GM12878 (cell line): ENCODE results near the gene TIE1. TPM values are rescaled to one million over a fixed set of nuclear protein-coding genes. Genes with fewer than 3 reads are reported as not detected.

ENCODE experiments used
- ATAC-seq: fragments of 200-7000 bp; cut with Tn5 transposase; 3 replicates; pipeline ENCODE4 v1.9.1; 2020; ENCODE audit warnings: mild to moderate bottlenecking, moderate library complexity
- BruUV-seq: library from RNA; stranded (reverse); fragments of 400-500 nt; replicated peaks from 2 replicates; lab custom pipeline; 2021; lab: Mats Ljungman, UMichigan
- CTCF ChIA-PET: fragments of 300-600 bp; sonication (Branson Sonifier 250); formaldehyde crosslinking; extraction: SDS; loops from one replicate; lab custom pipeline; 2021; ENCODE audit warnings: inconsistent platforms; lab: Yijun Ruan, JAX
- POLR2A ChIA-PET: fragments of 350-600 bp; formaldehyde crosslinking; extraction: SDS; loops from one replicate; lab custom pipeline; 2021; ENCODE audit warnings: inconsistent platforms; lab: Charles Lee
- RAD21 ChIA-PET: fragments of 300-600 bp; sonication (Branson Sonifier 250); formaldehyde crosslinking; loops from one replicate; lab custom pipeline; 2023; ENCODE audit warnings: antibody characterized with exemption; ENCODE audit not compliant: unreplicated experiment; lab: Charles Lee
- SMC1A ChIA-PET: fragments of 300-600 bp; sonication (Branson Sonifier 250); formaldehyde crosslinking; loops from one replicate; lab custom pipeline; 2023; ENCODE audit not compliant: unreplicated experiment, uncharacterized antibody; lab: Charles Lee
- DNase-seq: peaks from one replicate; pipeline ENCODE4 v3.0.0-alpha.2; 2011; ENCODE audit warnings: low read depth, low spot score
- FAIRE-seq: peaks from 3 replicates; lab custom pipeline; 2011; peaks lifted over from hg19 to GRCh38; lab: Jason Lieb, UNC
- H2AFZ ChIP-seq: 2 replicates; pipeline ENCODE4 v1.6.0; 2011; ENCODE audit warnings: low read depth, low read length, control low read depth; ENCODE audit not compliant: control insufficient read depth
- H3K27ac ChIP-seq: 2 replicates; pipeline ENCODE4 v1.5.1; 2011; ENCODE audit warnings: control low read depth; ENCODE audit not compliant: control insufficient read depth, insufficient read depth
- H3K27me3 ChIP-seq, 2 experiments: replicated peaks in 1 of 2; 2 replicates each; pipeline versions ENCODE4 v1.6.0 to v1.6.1; 2011; ENCODE audit warnings: low read length in 1 of 2; ENCODE audit not compliant: control insufficient read depth in 2 of 2, insufficient read depth in 2 of 2
- H3K36me3 ChIP-seq, 2 experiments: 2 replicates each; pipeline ENCODE4 v1.5.1; 2011; ENCODE audit warnings: low read length in 1 of 2; ENCODE audit not compliant: control insufficient read depth in 2 of 2, insufficient read depth in 2 of 2
- H3K4me1 ChIP-seq: 2 replicates; pipeline ENCODE4 v1.6.1; 2011; ENCODE audit warnings: mild to moderate bottlenecking, low read length, moderate library complexity, mixed read lengths; ENCODE audit not compliant: control insufficient read depth, insufficient read depth
- H3K4me2 ChIP-seq: 2 replicates; pipeline ENCODE4 v1.6.0; 2011; ENCODE audit warnings: control low read depth; ENCODE audit not compliant: control insufficient read depth, insufficient read depth
- H3K4me3 ChIP-seq: fragments of 200-600 bp; sonication (generic); 2 replicates; pipeline ENCODE4 v1.5.1; 2016
- H3K79me2 ChIP-seq: 2 replicates; pipeline ENCODE4 v1.6.0; 2011; ENCODE audit warnings: low read length; ENCODE audit not compliant: control insufficient read depth, insufficient read depth
- H3K9ac ChIP-seq: 2 replicates; pipeline ENCODE4 v1.8.0; 2011; ENCODE audit warnings: low read length, control low read depth, mixed read lengths; ENCODE audit not compliant: control insufficient read depth, insufficient read depth
- H3K9me3 ChIP-seq: replicated peaks from 3 replicates; pipeline ENCODE4 v1.5.1; 2011; ENCODE audit warnings: mild to moderate bottlenecking, low read length; ENCODE audit not compliant: control insufficient read depth, insufficient read depth
- H4K20me1 ChIP-seq: 2 replicates; pipeline ENCODE4 v1.6.0; 2011; ENCODE audit not compliant: control insufficient read depth, insufficient read depth
- GATAD2B ChIP-seq: fragments of 450-650 bp; conservative IDR thresholded peaks from 2 replicates; pipeline ENCODE4 v1.6.1; 2017; ENCODE audit warnings: low read depth, mild to moderate bottlenecking, moderate library complexity
- IRF3 ChIP-seq: fragments of 450-650 bp; IDR thresholded peaks from 2 replicates; pipeline ENCODE4 v1.6.1; 2014; ENCODE audit warnings: mild to moderate bottlenecking
- IRF5 ChIP-seq: fragments of 450-650 bp; IDR thresholded peaks from 2 replicates; pipeline ENCODE4 v1.6.1; 2017; ENCODE audit warnings: borderline replicate concordance
- JUND ChIP-seq: IDR thresholded peaks from 2 replicates; pipeline ENCODE4 v1.6.1; 2012; ENCODE audit warnings: low read depth, mild to moderate bottlenecking, low read length, improper control_type of control experiment, moderate library complexity
- MAX ChIP-seq: IDR thresholded peaks from 2 replicates; pipeline ENCODE4 v1.6.1; 2012; ENCODE audit warnings: low read depth, low read length, improper control_type of control experiment
- NFIC ChIP-seq: IDR thresholded peaks from 2 replicates; pipeline ENCODE4 v1.6.1; 2012; ENCODE audit warnings: low read depth, mild to moderate bottlenecking, inconsistent platforms, low read length, moderate library complexity
- POLR2AphosphoS2 ChIP-seq: IDR thresholded peaks from 2 replicates; pipeline ENCODE4 v1.6.1; 2011; ENCODE audit warnings: low read depth, mild to moderate bottlenecking, low read length, improper control_type of control experiment, moderate library complexity
- RELA ChIP-seq: fragments of 450-650 bp; IDR thresholded peaks from 2 replicates; pipeline ENCODE4 v1.8.0; 2014; ENCODE audit warnings: borderline replicate concordance; ENCODE audit not compliant: partially characterized antibody
- SMC3 ChIP-seq: IDR thresholded peaks from 2 replicates; pipeline ENCODE4 v1.6.1; 2011; ENCODE audit warnings: low read length, improper control_type of control experiment, borderline replicate concordance
- SP1 ChIP-seq: IDR thresholded peaks from one replicate; pipeline ENCODE4 v1.6.1; 2011; ENCODE audit warnings: low read depth, low read length
- SREBF2 ChIP-seq: IDR thresholded peaks from 2 replicates; pipeline ENCODE4 v1.6.1; 2012; ENCODE audit warnings: mild to moderate bottlenecking, low read length
- TARDBP ChIP-seq: IDR thresholded peaks from 2 replicates; pipeline ENCODE4 v1.6.1; 2016; ENCODE audit warnings: borderline replicate concordance
- TBL1XR1 ChIP-seq: IDR thresholded peaks from 2 replicates; pipeline ENCODE4 v1.6.1; 2012; ENCODE audit warnings: low read depth, low read length, improper control_type of control experiment
- ZZZ3 ChIP-seq: IDR thresholded peaks from 2 replicates; pipeline ENCODE4 v1.6.1; 2011; ENCODE audit warnings: low read depth; ENCODE audit not compliant: control insufficient read depth, insufficient read length
- WGBS: methylation state at CpG from one replicate; pipeline ENCODE4 v1.1.6; 2016; ENCODE audit warnings: low lambda C conversion rate; ENCODE audit not compliant: insufficient replicate concordance, insufficient coverage; ENCODE audit errors: missing lambda C conversion rate; 5-methylcytosine and 5-hydroxymethylcytosine counted together
- in situ Hi-C: fragments of 300-500 bp; cut with MboI; formaldehyde crosslinking; loops from 9 replicates; pipeline ENCODE4 v1.14.3; 2018; ENCODE audit warnings: mixed read lengths
- intact Hi-C: fragments of 100-400 bp; cut with micrococcal nuclease; formaldehyde crosslinking; loops from one replicate; pipeline ENCODE4 v1.14.2; 2022; ENCODE audit not compliant: unreplicated experiment
- polyA plus RNA-seq, 11 experiments: library from polyadenylated mRNA; depleted of rRNA in 4 of 11; unstranded in 6 of 11; stranded (reverse) in 5 of 11; fragments of >200 nt; fragmentation: Nextera tagmentation in 4 of 11; fragmentation: Illumina TruSeq in 1 of 11; extraction: Ambion mirVana in 4 of 11; extraction: Trizol in 1 of 11; gene quantifications; 1 replicate in 1 of 11; 2 replicates in 10 of 11; pipeline versions ENCODE4 v1.2.1 to v1.2.3, GENCODE V29; 2011 to 2016; ENCODE audit warnings: inconsistent platforms in 2 of 11, missing spikeins in 2 of 11, low read depth in 1 of 11
- total RNA-seq, 4 experiments: library from RNA; depleted of rRNA in 3 of 4; stranded (reverse); fragments of >200 nt in 3 of 4; fragmentation: Illumina TruSeq in 1 of 4; extraction: Trizol in 1 of 4; gene quantifications; 2 replicates each; pipeline versions ENCODE4 v1.2.1 to v1.2.3, GENCODE V29; 2013 to 2021
- TF ChIP-seq, protein P1 (sequence below): fragments of 450-650 bp; formaldehyde crosslinking; IDR thresholded peaks from 2 replicates; pipeline ENCODE4 v1.5.0; 2022; ENCODE audit warnings: mild to moderate bottlenecking, missing genetic modification characterization

The TIE1 gene
- total and polyA plus RNA-seq, 10 of the 15 experiments (the other 5 are each of a cell fraction or from before 2014, with no cell fraction given): 0.26 to 3.9 (median 1.3) TPM

- TF ChIP-seq ZZZ3: no peak
- TF ChIP-seq SP1: no peak
- no peak for TF ChIP-seq SREBF2
- no peak for TF ChIP-seq SMC3
- TF ChIP-seq, all 136 proteins: peak for 0
Observed at GRCh38 chr1:43304314-43304681, 3.5 kb downstream of the TIE1 start (continued).

DNA sequence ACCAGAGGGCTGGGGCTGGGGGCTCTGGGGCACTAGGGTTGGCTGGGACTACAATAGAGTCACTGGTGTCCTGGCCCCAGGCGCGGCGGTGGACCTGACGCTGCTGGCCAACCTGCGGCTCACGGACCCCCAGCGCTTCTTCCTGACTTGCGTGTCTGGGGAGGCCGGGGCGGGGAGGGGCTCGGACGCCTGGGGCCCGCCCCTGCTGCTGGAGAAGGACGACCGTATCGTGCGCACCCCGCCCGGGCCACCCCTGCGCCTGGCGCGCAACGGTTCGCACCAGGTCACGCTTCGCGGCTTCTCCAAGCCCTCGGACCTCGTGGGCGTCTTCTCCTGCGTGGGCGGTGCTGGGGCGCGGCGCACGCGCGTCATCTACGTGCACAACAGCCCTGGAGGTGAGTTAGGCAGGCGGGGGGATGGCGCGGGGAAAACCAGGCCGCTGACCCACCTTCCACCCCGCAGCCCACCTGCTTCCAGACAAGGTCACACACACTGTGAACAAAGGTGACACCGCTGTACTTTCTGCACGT is 4.1 kb downstream of the TIE1 start:
- FAIRE-seq: no peak
- SMC1A ChIA-PET: no interaction called here
- CTCF ChIA-PET: no interaction called here
- no peaks in the 10 kb centered on the region for H3K79me2 ChIP-seq
- DNase-seq: no peak
- intact Hi-C loops: no loop called here
- in situ Hi-C loops: no loop called here
- ATAC-seq: no peak
- no peak overlapping the region for H3K9ac ChIP-seq
- H3K27ac ChIP-seq: no peak overlapping the region
- H3K4me2 ChIP-seq: no peak overlapping the region
- H2AFZ ChIP-seq: no peak overlapping the region
- no peaks in the 10 kb centered on the region for H3K36me3 ChIP-seq
- H4K20me1 ChIP-seq: no peaks in the 10 kb centered on the region
- H3K4me1 ChIP-seq: no peaks in the 10 kb centered on the region
- H3K4me3 ChIP-seq: no peak overlapping the region
- 72% methylated on average over 45 of the region's 46 CpGs for WGBS
- POLR2A ChIA-PET: no interaction called here
- no TSS peak for BruUV-seq
- H3K27me3 ChIP-seq: no peaks in the 10 kb centered on the region
- RAD21 ChIA-PET: no interaction called here
- H3K9me3 ChIP-seq: no peaks in the 10 kb centered on the region
- TF ChIP-seq, protein P1, sequence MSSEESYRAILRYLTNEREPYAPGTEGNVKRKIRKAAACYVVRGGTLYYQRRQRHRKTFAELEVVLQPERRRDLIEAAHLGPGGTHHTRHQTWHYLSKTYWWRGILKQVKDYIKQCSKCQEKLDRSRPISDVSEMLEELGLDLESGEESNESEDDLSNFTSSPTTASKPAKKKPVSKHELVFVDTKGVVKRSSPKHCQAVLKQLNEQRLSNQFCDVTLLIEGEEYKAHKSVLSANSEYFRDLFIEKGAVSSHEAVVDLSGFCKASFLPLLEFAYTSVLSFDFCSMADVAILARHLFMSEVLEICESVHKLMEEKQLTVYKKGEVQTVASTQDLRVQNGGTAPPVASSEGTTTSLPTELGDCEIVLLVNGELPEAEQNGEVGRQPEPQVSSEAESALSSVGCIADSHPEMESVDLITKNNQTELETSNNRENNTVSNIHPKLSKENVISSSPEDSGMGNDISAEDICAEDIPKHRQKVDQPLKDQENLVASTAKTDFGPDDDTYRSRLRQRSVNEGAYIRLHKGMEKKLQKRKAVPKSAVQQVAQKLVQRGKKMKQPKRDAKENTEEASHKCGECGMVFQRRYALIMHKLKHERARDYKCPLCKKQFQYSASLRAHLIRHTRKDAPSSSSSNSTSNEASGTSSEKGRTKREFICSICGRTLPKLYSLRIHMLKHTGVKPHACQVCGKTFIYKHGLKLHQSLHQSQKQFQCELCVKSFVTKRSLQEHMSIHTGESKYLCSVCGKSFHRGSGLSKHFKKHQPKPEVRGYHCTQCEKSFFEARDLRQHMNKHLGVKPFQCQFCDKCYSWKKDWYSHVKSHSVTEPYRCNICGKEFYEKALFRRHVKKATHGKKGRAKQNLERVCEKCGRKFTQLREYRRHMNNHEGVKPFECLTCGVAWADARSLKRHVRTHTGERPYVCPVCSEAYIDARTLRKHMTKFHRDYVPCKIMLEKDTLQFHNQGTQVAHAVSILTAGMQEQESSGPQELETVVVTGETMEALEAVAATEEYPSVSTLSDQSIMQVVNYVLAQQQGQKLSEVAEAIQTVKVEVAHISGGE (CRISPR knock-in tag): no peak
- TF ChIP-seq MAX (no peak), GATAD2B (no peak), POLR2AphosphoS2 (no peak), IRF5 (no peak), JUND (no peak), IRF3 (no peak), RELA (no peak), TBL1XR1 (no peak), TARDBP (no peak), NFIC (no peak)
